NK-92 treated with Interleukin-12 subunit alpha and Interleukin-12 subunit beta, amount 100 ng/mL, for 24 hours (cell line): Measurements from ENCODE around the gene TMEM187.

Source experiments
- DNase-seq: peaks from one replicate; lab custom pipeline; 2025; lab: John Stamatoyannopoulos, UW

Gene TMEM187

GRCh38 chrX:154020536-154021115, 48.1 kb downstream of the TMEM187 start:
- DNase-seq: no peak

- no peak for DNase-seq
Measured at GRCh38 chrX:154021131-154021611, 48.6 kb downstream of the TMEM187 start.

DNA sequence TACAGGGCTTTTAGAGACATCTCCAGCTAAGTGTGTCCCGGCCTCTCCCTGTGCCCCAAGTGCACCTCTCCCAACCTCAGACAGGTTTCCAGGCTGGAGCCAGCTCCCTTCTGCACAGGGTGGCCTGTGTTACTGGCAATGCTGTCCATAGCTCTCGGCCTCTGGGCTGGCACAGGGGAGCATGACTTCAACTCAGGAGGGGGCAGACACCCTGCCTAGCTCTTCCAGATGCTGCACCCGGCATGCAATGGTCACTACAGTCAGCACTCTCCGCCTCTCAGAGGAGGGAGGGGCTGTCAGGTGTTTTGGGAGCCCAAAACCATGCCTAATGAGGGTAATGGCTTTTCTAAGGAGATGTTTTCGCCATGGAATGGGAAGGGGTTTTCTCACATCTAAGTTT, 49.6 kb downstream of the TMEM187 start:
- DNase-seq: no peak

GRCh38 chrX:154023276-154024000, 50.9 kb downstream of the TMEM187 start:
- DNase-seq: no peak

- DNase-seq: no peak
Measured at GRCh38 chrX:154024271-154024670, 51.7 kb downstream of the TMEM187 start.

- DNase-seq: no peak
Measured at GRCh38 chrX:154025230-154025629, 52.7 kb downstream of the TMEM187 start.

DNA sequence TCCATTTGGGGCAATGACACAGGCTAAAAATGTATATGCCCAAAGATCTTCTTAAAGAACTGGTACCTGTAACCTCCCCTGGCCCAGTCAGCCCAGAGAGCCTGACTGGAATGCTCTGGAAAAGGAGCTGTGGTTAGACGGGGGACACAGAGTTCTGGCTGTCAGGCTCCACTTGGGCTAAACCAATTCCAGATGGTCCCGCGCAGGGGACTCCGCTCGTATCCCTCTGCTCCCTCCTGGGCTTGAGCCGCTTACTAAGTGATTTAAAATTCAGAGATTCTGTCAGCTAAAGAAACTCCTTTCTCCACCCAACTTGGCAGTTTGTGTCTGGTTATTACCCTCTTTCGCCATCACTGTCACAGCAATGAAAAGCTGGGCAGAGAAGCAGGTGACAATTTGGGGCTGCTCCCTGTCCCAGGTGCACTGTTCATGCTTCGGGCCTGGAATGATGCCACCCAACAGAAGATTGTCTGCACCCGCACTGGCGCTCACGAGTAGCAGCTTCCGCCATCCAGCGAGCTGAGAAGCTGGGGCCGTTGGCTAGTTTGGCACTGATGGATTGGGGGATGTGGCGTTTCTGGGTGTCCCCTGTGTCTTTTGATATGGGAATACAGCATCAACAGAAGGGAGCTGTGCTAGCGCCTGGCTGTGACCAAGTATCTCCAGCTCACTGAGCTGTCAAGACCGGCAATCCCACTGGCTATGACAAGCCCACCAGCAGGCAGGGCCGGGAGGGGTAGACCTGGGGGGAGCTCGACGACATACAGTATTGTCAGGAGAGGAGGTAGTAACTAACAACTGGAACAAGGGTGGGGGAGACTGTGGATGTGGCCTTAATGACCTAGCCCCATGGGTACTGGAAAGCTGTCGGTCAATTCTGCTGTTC, 53.8 kb downstream of the TMEM187 start:
- DNase-seq: no peak

GRCh38 chrX:154027022-154027402, 54.5 kb downstream of the TMEM187 start:
- DNase-seq: no peak

- no peak for DNase-seq
Measured at GRCh38 chrX:154027986-154028385, 55.4 kb downstream of the TMEM187 start.

GRCh38 chrX:154028502-154029184, 56.1 kb downstream of the TMEM187 start:
- no peak for DNase-seq

- DNase-seq: no peak
Measured at GRCh38 chrX:154029439-154029838, 56.9 kb downstream of the TMEM187 start.

DNA sequence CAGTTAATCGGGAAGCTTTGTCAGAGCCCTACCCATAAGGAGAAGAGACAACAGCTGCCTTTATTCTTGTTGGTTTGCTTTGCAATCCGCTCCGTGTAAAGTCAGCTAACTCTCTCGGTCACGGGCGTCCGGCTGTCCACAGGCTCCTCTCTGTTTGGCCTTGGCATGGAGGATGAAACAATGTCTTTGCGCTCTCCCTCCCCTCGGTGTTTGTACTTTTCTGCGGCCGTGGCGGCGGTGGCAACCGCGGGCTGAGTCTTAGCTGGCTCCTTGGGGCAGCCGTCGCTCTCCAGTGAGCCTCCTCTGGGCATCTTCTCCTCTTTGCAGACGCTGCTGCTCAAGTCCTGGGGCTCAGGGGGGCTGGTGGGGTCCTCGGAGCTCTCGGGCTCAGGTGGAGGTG, 57.7 kb downstream of the TMEM187 start:
- no peak for DNase-seq

DNA sequence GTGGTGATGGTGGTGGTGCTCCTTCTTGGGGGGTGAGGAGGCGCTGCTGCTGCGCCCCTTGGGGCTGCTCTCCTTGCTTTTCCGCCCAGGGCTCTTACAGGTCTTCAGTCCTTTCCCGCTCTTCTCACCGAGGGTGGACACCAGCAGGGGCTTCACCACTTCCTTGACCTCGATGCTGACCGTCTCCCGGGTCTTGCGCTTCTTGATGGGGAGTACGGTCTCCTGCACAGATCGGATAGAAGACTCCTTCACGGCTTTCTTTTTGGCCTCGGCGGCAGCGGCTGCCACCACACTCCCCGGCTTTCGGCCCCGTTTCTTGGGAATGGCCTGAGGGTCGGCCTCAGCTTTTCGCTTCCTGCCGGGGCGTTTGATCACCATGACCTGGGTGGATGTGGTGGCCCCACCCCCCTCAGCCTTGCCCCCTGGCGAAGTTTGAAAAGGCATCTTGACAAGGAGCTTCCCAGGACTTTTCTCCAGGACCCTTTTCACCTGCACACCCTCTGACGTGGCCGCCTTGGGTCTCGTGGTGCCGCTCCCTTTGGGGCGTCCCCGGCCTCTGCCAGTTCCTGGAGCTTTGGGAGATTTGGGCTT, 58.3 kb downstream of the TMEM187 start:
- DNase-seq: no peak

GRCh38 chrX:154032160-154032559, 59.6 kb downstream of the TMEM187 start:
- DNase-seq: no peak

DNA sequence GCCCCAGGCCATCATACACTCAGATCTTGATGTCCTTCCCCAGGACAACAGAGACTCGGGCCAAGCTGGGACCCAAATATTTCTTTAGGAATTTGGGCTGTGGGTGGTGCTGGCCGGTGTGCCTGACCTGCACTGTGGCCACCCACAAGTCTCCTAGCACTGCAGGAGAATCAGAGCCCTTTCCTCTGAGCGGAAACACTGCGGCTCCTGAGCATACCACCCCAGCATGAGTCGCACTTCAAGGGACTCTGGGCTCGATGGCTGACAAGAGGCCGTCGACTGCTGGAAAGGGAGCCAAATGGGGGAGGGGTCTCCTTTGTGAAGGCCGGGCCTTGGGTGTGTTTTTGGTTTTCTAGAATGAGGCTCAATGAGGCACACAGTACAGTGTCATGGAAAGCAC, 60.1 kb downstream of the TMEM187 start:
- no peak for DNase-seq
